IPS DF 6.9 (cell line): Measurements from ENCODE around the gene APH1A.

ENCODE experiments used
- DNase-seq: peaks from one replicate; pipeline ENCODE4 v3.0.0-alpha.2; 2013; ENCODE audit warnings: low read depth, low spot score
- H3K27ac ChIP-seq: one replicate; pipeline ENCODE4 v1.5.1; 2013; ENCODE audit warnings: low read length, control low read depth
- H3K27me3 ChIP-seq: 2 replicates; pipeline ENCODE4 v1.6.1; 2013; ENCODE audit warnings: mild to moderate bottlenecking, low read length; ENCODE audit not compliant: control insufficient read depth, insufficient read depth
- H3K36me3 ChIP-seq: 2 replicates; pipeline ENCODE4 v1.6.1; 2013; ENCODE audit warnings: low read length; ENCODE audit not compliant: control insufficient read depth, insufficient read depth
- H3K4me1 ChIP-seq: 2 replicates; pipeline ENCODE4 v1.6.1; 2013; ENCODE audit warnings: low read length; ENCODE audit not compliant: control insufficient read depth, insufficient read depth
- H3K4me3 ChIP-seq: 2 replicates; pipeline ENCODE4 v1.5.1; 2013; ENCODE audit warnings: mild to moderate bottlenecking, low read length
- H3K9me3 ChIP-seq: 2 replicates; pipeline ENCODE4 v1.6.1; 2013; ENCODE audit warnings: low read length, inconsistent platforms; ENCODE audit not compliant: control insufficient read depth, insufficient read depth
- WGBS: extraction: QIAGEN DNeasy Blood & Tissue Kit; methylation state at CpG from one replicate; pipeline ENCODE4 v1.1.7; 2013; ENCODE audit warnings: mixed read lengths, missing lambda C conversion rate; ENCODE audit not compliant: insufficient read length, insufficient coverage; 5-methylcytosine and 5-hydroxymethylcytosine counted together

APH1A gene

DNA sequence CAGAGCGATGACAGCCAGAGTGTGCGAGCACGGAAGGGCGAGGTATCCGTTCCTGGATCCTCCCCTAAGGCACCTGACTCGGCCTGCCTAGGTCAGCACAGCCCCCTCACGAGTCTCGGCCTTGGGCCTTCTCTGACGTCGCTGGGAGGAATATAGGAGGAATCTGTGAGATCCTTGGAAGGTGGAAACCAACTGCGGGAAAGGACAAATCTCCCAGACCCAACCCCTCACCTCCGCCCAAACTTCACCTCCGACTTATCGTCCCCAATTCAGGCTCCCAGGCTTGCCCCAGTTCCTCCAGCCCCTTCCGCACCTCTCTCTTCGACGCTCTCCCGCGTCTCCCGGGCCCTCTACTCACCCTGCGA, 494 bp downstream of the APH1A start:
- Histone ChIP-seq H3K27me3 (no peaks in the 10 kb centered on the region), H3K27ac (no peak overlapping the region), H3K36me3 (peaks cover 14% of the 10 kb centered on the region), H3K9me3 (no peaks in the 10 kb centered on the region), H3K4me3 (peak overlapping the region; percentile 86), H3K4me1 (peaks cover 2% of the 10 kb centered on the region; the same call in 1 of the 2 replicates)
- DNase-seq = no peak
- no CpG with 5 or more reads among the region's 21 CpGs for WGBS

DNA sequence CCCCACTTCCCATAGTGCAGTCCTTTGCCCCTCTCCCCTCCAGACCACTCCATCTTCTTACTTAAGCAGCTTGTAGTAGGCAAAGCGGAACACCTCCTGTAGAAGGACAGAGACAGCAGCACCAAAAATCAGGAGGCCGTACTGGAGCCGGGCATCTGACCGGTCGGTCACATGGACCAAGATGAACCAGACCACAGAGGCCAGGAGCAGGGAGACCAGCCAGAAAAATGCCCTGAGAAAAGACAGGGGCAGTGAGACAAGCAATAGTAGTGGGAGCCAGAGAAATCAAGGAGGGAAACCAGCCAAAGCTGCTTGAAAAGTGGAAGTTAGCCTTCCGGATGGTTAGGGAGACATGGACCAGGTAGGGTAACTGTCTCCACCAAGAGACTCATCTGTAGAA, 920 bp downstream of the APH1A start:
- H3K36me3 ChIP-seq = peaks cover 16% of the 10 kb centered on the region
- no peaks in the 10 kb centered on the region for H3K9me3 ChIP-seq
- peak overlapping the region; percentile 86 for H3K4me3 ChIP-seq
- no CpG with 5 or more reads among the region's 6 CpGs for WGBS
- no peak overlapping the region for H3K27ac ChIP-seq
- DNase-seq = no peak
- no peaks in the 10 kb centered on the region for H3K27me3 ChIP-seq
- H3K4me1 ChIP-seq = peaks cover under 1% of the 10 kb centered on the region; the same call in 1 of the 2 replicates

DNA sequence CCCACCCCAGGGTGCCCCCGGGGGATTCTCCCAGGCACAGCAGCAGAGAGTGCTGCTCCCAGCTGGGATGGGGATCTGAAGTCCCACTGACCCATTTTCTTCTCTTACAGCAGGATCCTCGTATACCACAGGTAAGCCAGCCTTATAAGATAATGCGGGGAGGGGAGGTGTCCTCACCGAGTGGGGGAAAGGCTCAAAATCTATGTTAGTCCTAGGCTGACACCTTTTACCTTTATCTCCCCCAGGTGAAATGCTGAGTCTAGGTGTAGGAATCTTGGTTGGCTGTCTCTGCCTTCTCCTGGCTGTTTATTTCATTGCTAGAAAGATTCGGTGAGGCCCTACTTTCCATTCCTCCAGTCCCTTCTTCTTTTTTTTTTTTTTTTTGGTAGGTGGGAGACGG, 5.3 kb downstream of the APH1A start:
- no peak overlapping the region for H3K4me3 ChIP-seq
- no peaks in the 10 kb centered on the region; the same call in 1 of the 2 replicates for H3K4me1 ChIP-seq
- H3K27me3 ChIP-seq = no peaks in the 10 kb centered on the region
- H3K9me3 ChIP-seq = no peaks in the 10 kb centered on the region
- no peak for DNase-seq
- no CpG with 5 or more reads among the region's 6 CpGs for WGBS
- peaks cover 27% of the 10 kb centered on the region for H3K36me3 ChIP-seq
- H3K27ac ChIP-seq = no peak overlapping the region

DNA sequence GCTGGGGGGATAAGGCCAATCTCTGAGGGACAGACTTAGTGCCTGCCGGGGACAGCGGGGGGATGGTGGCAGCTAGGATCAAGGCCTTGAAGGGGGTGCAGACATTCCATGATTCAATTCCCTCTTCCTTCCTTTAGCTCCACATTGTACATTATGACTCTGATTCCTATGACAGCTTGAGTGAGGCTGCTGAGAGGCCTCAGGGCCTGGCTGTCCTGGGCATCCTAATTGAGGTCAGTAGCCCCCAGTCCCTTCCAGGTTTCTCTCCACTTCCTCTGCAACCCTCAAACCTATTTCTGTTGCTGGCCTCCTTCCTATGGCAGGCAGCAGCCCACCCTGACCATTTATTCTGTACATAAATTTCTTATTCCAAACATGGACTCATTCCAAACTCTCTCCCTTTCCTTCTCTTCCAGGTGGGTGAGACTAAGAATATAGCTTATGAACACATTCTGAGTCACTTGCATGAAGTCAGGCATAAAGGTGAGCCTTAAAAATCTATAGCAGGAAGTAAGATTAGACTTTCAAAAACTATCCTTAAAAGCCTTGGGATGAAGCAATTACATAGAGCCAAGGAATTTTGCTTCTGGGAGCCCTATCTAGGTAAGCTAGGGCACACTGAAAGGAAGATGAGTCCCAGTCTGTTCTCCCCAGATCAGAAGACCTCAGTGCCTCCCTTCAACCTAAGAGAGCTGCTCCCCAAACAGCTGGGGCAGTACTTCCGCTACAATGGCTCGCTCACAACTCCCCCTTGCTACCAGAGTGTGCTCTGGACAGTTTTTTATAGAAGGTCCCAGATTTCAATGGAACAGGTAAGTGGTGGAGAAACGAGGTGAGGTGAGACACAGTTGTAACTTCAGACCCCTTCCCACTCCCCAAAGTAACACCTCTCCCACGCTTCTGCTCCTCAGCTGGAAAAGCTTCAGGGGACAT, 6.2 kb downstream of the APH1A start:
- H3K36me3 ChIP-seq = peaks cover 27% of the 10 kb centered on the region
- WGBS = no CpG with 5 or more reads among the region's 6 CpGs
- no peak for DNase-seq

DNA sequence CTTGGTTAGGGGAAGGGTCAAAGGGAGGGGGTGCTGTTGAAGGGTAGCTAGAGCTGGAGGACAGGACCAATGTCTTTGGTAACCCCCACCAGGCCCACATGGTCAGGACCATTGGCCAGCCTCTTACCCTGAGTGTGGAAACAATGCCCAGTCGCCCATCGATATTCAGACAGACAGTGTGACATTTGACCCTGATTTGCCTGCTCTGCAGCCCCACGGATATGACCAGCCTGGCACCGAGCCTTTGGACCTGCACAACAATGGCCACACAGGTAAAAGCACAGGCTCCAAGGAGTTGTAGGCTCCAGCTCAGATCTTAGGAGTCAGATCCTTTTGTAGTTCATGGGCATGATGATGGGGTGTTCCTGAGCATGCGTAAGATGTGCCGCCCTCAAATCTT, 7.4 kb downstream of the APH1A start:
- no peak overlapping the region for H3K4me3 ChIP-seq
- no CpG with 5 or more reads among the region's 6 CpGs for WGBS
- H3K27me3 ChIP-seq = no peaks in the 10 kb centered on the region
- peaks cover 3% of the 10 kb centered on the region; the same call in 1 of the 2 replicates for H3K4me1 ChIP-seq
- H3K9me3 ChIP-seq = no peaks in the 10 kb centered on the region
- no peak for DNase-seq
- peaks cover 25% of the 10 kb centered on the region for H3K36me3 ChIP-seq
- no peak overlapping the region for H3K27ac ChIP-seq

More for the DNA sequence above, 6.2 kb downstream of the APH1A start:
- no peak overlapping the region for H3K27ac ChIP-seq
- no peaks in the 10 kb centered on the region for H3K4me1 ChIP-seq
- H3K27me3 ChIP-seq = no peaks in the 10 kb centered on the region
- no peak overlapping the region for H3K4me3 ChIP-seq
- H3K9me3 ChIP-seq = no peaks in the 10 kb centered on the region

DNA sequence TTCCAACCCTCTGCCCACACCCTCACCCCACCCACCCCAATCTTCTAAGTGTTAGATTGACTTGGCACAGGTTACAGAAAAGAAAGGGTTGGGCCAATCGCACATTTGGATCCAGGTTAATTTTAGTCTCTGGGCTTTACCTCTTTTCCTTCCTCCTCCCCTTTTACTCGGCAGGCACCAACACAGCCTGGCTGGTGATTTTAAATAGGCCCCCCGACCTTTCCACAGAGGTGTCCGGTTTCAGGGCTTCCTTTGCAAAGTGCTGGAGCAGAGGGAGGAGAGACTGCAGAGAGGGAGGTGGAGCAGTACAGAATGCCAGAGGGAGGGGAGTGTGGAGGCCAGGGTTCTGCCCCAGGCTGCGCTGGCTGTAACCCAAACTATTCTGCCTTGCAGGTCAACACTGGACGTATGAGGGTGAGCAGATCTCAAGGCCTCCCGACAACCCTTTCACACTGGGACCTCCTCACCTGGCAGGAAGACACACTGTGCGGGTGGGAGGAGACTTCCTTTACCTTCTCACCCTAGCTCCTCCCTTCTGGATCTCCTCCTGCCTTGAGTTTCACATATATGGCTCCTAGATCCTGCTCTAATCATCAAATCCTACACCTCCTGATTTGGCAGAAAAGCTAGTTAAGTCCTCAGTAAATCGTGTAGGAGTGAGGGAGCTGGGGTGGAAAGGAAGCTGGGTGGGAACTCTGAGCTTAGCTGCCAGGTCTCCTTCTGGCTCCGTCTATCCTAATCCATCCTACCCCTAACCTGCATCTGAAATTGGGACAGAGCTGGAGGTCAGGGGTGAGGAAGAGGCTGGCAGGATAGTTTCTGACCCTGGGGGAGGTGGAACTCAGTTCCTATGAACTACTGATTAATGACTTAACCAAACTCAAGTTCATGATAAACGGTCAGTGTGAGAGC, 8.8 kb downstream of the APH1A start:
- peaks cover 4% of the 10 kb centered on the region; the same call in 1 of the 2 replicates for H3K4me1 ChIP-seq
- DNase-seq = peak; percentile 64
- no CpG with 5 or more reads among the region's 11 CpGs for WGBS
- no peaks in the 10 kb centered on the region for H3K27me3 ChIP-seq
- peak overlapping the region; percentile 45; the same call in 1 of the 2 replicates for H3K4me3 ChIP-seq
- no peaks in the 10 kb centered on the region for H3K9me3 ChIP-seq
- peak overlapping the region; percentile 74 for H3K27ac ChIP-seq
- peaks cover 18% of the 10 kb centered on the region; the same call in 1 of the 2 replicates for H3K36me3 ChIP-seq

DNA sequence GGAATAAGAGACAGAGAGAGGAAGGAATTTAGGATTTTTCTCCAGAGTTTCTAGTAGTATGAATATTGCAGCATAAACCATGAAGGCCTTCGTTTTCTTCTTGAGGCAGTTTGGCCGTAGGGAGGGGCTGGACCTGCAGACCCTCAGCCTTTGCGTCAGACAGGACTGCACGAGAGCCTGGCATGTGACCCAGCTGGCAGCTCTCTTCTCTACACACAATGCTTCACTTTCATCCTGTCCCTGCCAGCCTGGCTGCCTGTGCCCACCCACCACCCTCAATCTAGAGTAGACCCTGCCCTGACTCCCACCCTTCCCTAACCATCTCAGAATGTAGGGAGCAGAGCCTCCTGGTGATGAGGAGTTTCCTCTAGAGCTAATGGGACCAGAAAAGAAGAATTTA, 9.6 kb downstream of the APH1A start:
- no CpG with 5 or more reads among the region's 4 CpGs for WGBS
- no peak for DNase-seq
- Histone ChIP-seq H3K36me3 (peaks cover 14% of the 10 kb centered on the region; the same call in 1 of the 2 replicates), H3K4me3 (peak overlapping the region; percentile 45; the same call in 1 of the 2 replicates), H3K9me3 (no peaks in the 10 kb centered on the region), H3K27ac (peak overlapping the region; percentile 53), H3K27me3 (no peaks in the 10 kb centered on the region), H3K4me1 (peaks cover 4% of the 10 kb centered on the region; the same call in 1 of the 2 replicates)

DNA sequence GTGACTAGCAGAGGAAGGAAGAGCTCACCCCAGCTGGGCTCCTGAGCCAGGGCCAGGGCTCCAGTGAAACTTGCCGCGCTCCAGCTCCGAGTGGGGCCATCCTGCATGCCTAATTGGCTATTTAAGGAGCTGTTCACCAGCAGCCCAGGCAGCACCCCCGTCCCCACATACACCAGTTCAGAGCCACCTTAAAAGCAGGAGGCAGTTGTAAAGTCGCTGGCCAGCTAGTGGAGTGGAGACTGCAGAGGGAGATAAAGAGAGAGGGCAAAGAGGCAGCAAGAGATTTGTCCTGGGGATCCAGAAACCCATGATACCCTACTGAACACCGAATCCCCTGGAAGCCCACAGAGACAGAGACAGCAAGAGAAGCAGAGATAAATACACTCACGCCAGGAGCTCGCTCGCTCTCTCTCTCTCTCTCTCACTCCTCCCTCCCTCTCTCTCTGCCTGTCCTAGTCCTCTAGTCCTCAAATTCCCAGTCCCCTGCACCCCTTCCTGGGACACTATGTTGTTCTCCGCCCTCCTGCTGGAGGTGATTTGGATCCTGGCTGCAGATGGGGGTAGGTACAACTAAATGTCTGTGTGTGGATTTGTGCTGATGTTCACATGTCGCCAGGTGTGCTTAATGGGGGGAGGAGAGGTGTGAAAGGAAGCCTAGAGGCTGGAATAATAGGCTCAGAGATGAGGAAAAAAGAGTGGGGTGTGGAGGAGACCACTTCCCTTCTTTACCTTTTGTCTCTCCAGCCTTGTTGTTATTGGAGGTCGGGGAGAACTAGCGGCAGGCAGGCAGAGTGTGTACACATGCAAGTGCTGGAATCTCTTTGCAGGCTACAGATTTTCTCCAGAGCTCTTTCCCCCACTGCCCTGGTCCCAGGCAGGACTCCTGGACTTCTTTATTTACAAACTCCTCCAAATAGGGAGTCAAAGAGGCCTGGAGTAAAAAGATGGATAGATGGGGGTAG, 10.9 kb downstream of the APH1A start, which contains the start of gene CA14:
Gene CA14, plus strand, starts transcription at position 151 of the 962 bp plus-strand sequence. Its CDS starts 355 bp downstream, at position 506.
- Histone ChIP-seq H3K27me3 (no peaks in the 10 kb centered on the region), H3K36me3 (peaks cover 11% of the 10 kb centered on the region; the same call in 1 of the 2 replicates), H3K9me3 (no peaks in the 10 kb centered on the region), H3K27ac (peak within 1 kb of the TSS; percentile 8), H3K4me3 (peak within 1 kb of the TSS; percentile 45; the same call in 1 of the 2 replicates), H3K4me1 (peaks cover 4% of the 10 kb centered on the region; the same call in 1 of the 2 replicates)
- DNase-seq = no peak
- WGBS = no CpG with 5 or more reads among the region's 13 CpGs

DNA sequence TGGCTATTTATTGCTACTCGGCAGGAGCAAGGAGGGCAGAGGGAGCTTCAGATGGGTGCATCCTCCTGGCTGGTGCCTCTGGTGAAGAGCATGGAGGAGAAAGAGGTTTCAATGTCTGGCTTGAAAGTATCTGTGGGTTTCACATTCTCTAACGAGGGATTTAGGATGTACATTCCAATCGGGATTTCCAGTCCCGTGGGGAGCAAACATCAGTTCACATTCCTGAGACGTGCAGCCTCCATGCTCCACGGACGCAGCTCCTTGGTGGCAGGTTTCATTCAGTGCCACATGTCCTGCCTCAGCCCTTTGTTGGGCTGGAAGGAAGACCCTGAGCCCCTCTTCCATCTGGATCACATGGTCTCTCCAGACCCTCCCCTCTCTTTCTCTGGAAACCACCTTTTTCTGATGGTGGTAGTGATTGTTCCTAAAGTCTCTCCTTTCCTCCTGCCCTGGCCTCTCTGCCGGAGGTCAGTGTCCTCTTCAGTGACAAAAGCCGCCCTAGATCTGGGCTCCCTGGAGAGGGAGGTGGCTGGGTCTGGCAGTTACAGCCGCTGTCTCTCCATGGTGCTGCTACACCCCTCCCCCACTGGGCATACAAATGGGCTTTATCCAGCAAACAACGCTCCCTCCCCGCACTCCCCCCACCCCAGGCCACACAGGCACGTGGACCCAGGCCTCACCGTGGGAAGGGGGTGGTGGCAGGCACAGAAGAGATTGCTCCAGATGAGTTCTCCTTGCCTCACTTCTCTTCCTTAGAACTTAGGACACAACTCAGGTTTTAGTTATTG, 12.1 kb downstream of the APH1A start:
- Histone ChIP-seq H3K9me3 (no peaks in the 10 kb centered on the region), H3K4me1 (peaks cover 4% of the 10 kb centered on the region; the same call in 1 of the 2 replicates), H3K36me3 (peaks cover 6% of the 10 kb centered on the region; the same call in 1 of the 2 replicates), H3K4me3 (peak overlapping the region; percentile 45; the same call in 1 of the 2 replicates), H3K27me3 (no peaks in the 10 kb centered on the region), H3K27ac (peak overlapping the region; percentile 8)
- no CpG with 5 or more reads among the region's 14 CpGs for WGBS
- DNase-seq = no peak
